Fibroblast of skin of left quadriceps (primary cell): ENCODE results near the gene SLC25A25.
"Not testable (repeated sequence)": the region's sequence is repeated elsewhere in the genome, so short reads cannot be mapped to it uniquely, and the experiment has no call there.

Experiments used
- DNase-seq, 2 experiments: peaks; one replicate each; pipeline ENCODE4 v3.0.0-alpha.2; 2013; ENCODE audit warnings: low read depth in 2 of 2

Gene SLC25A25

DNA sequence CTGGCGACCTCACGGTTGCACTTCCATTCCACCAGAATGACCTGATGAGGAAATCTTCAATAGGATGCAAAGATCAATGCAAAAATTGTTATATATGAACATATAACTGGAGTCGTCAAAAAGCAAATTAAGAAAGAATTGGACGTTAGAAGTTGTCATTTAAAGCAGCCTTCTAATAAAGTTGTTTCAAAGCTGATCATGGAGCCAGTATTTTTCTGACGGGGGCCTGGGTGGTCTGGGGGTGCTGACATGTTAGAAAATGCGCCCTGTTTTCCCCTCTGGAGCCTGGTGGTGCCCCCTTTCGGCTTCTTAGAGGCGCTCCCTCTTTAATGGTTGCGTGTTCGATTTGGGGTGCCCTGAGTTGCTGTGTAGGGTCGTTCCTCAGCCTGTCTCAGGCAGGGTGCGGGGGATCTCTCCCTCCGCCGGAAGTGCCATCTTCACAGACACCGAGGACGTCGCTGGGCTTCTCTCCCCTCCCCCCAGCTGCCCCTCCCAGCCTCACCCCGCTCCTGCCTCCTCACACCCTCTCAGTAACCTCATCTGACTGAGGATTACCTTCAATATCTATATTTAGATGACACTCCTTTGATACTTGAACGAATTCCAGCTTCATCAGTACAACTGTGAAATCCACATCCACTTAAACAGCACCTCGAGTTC lies 41.1 kb downstream of the SLC25A25 start:
- no peak for DNase-seq

GRCh38 chr9:128111726-128112125 lies 43.7 kb downstream of the SLC25A25 start:
- not testable (repeated sequence) for DNase-seq

DNA sequence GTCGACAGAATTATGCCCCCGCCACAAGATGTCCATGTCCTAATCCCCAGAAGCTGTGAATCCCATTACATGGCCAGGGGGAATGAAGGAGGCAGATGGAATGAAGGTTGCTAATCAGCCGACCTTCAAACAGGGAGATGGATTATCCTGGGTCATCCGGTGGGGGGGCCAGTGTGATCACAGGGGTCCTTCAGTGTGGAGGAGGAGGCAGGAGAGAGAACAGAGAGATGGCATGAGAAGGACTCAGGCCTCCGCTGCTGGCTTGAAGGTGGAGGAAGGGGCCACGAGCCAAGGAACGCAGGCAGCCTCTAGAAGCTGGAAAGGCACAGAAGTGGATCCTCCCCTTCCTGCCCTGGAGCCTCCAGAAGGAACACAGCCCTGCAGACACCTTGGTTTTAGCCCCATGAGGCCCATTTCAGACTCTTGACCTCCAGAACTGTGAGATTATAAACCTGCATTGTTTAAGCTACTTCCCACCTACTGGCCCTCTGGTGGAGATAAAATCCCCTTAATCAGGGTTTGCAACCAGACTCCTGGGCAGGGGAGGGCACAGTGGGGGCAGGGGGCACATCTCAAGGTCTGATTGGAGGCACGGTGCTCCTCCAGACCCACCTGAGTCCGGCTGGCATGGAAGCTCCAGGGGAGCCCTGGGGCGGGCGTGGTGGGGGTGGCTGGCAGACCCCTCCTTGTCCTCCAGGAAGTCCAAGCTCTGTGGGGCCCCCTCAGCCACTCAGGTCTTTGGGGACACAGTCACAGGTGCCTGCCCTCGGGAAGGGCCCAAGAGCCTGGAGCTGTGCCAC lies 45.7 kb downstream of the SLC25A25 start:
- DNase-seq = no peak

DNA sequence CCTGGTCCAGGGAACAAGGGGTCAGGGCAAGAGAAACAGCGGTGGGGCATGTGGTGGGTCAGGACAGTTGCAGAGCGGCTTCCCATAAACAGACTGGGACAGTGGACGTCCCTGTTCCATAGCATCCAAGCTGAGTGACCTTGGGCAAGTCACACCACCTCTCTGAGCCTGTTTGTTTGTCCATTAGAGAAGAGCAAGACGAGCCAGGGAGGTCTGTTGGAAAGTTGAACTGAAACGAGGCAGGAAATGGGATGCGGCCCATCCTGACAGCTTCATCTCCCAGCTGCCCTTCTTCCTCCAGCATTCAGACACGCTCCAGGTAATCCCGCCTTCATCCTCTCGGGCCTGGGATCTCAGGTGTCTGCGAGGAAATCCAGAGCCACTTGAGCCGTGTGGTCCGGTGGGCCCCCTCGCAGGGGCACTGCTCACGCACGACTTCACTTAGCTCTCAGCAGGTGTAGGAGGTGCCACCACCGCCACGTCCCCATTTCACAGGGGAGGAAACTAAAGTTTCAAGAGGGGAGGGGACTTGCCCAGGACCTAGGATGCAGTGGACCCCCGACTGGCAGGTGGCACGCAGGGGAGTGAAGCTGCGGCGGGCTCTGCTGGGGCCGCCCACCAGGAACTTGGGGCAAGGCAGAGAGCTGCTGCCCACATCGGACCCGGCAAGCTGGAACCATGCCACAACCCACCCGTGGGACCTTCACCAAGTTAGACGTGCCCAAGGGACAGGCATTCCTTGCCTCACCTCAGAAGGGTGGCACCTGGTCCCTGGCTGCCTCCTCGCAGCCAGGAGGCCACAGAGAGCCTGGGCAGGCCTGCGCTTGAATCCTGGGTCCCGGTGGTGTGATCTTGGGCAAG lies 46.5 kb downstream of the SLC25A25 start:
- DNase-seq = no peak

- no peak for DNase-seq
These were observed 47.4 kb downstream of the SLC25A25 start for GRCh38 chr9:128115187-128116103.

- no peak for DNase-seq
These were observed 48.4 kb downstream of the SLC25A25 start for GRCh38 chr9:128116104-128117083.

DNA sequence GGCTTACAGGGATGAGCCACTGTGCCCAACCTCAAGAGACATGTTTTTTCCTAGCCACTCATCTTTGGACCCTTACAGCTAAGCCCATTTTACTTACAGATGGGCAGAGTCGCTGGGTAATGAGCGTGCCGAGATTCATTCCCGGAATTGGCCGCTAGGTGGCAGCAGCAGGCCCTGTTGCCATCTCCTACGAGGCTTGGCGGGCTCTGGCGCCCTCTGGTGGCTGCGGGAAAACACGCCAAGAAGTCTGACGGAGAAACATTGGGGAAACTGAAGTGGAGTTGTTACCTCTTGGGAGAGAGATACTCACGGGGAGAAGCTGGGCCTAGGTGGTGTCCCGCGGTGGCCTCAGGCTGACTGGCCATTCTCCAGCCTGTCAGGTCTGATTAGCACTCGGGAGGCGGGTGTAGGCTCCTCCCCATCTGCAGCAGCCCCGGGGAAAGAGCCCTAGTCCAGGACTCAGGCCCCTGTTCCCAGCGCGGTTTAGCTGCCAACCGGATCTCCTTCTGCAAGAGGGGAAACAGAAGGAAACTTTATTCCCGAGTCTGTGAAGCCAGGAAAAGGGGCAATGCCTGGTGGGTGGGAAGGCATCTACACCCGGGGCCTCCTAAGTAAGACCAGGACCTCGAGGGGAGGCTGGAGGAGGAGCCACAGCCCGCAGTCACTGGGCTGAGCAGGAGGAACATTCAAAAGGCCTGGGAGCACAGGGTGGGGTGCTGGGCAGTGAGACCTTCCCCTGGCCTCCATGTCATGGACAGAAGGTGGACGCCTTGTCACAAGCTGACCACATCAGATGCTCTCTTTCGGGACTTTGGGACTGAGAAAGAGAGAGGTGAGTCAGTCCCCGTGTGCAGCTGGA lies 49.8 kb downstream of the SLC25A25 start:
- DNase-seq = peak; percentile 63 to 67

- no peak for DNase-seq
These were observed 50.4 kb downstream of the SLC25A25 start for GRCh38 chr9:128118472-128118857.

DNA sequence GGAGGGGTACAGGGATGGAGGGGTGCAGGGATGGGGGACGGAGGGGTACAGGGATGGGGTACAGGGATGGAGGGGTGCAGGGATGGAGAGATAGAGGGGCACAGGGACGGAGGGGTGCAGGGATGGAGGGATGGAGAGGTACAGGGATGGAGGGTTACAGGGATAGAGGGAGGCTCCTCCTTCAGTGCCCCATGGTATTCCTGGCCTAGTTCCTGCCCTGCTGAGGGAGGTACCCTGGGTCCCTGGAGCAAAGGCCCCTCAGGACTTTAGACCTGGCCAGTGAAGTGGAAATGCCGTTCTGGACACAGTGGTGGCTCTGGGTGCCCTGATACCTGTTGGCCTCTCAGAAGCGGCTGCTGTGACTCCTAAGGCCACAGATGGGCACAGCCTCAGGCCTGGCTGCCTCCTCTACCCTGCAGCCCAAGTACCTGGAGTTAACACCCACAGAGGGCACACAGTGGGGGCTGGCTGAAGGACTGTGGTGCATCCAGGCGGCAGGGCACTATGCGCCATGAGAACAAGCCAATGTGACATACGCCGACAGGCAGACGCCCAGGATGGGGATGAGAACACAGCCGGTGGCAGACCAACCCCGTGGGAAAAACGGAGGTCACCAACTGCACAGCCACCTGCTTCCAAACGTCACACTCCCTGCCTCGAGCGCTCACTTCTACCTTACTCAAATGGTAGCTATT lies 51.1 kb downstream of the SLC25A25 start:
- DNase-seq = no peak

DNA sequence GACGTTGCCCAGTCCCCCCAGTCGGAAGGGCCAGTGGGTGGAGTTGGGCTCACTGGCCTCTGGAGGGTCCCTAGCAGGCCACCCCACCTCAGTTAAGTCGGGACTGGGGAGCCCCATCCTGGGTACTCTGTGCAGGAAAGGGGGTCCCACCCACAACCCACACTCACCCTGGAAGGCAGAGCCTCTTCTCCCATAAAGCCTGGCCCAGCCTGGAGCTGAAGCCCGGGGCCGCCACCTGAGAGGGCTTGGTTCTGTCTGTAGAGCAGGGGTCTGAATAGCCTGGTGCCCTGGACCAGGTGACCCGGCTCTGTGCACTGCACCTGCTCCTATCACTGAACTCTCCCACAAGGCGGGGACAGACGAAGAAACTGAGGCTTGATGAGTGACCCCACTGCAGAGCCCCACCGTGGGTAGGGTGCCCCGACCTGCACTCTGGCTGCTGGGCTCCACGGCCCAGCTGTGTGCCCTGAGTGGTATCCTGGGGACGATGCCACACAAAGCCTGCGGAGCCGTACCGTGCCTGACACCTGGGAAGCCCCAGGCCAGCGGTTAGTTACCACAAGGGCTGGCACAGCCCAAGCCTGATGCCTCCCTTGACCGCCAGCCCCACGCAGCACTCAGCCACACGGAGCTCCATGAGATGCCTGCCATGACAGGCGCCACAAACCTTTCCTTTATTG lies 52.2 kb downstream of the SLC25A25 start:
- DNase-seq = no peak

GRCh38 chr9:128120741-128121465 lies 52.9 kb downstream of the SLC25A25 start:
- DNase-seq = no peak

GRCh38 chr9:128121466-128121810 lies 53.4 kb downstream of the SLC25A25 start:
- DNase-seq = no peak

DNA sequence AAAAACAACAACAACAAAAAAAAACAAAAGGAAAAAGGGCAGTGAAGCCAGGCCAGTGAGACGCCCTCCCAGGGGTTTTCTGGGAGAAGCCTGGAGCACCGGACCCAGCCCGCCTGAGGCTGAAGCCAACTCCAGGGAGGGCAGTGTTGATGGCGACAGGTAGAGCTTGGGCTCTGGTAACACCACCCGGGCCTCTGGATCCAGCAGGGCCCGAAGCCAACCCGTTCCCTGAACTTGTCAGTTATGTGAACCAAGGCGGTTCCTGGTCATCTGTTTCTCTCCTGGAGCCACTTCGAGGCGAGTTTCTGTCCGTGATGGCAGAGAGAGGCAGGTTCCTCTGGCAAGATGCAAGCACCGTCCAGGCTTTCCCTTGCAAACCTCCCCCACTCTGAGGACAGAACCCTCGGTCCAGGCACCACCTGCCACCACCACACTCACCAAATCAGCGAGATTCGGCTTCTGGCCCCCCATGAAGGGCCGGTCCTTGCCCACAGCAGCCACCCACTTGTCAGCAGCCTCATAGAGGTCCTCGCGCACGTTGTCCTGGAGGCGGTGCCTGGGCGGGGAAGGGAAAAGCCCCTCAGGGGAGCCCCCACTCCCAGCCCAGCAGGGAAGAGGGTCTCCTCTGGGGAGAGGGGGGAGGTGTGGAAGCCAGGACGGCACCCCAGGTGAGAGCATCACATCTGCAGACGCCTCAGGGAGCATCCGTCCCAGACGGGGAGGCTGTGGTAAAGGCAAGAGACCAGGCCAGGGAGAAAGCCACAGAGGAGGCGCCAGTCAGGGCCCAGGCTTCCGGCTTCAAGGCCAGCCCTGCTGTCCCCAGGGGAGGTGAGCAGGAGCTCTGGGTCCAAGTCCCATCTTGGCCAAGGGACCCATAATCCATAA lies 54.1 kb downstream of the SLC25A25 start:
- no peak for DNase-seq

- DNase-seq = no peak
These were observed 54.8 kb downstream of the SLC25A25 start for GRCh38 chr9:128122809-128123175.

DNA sequence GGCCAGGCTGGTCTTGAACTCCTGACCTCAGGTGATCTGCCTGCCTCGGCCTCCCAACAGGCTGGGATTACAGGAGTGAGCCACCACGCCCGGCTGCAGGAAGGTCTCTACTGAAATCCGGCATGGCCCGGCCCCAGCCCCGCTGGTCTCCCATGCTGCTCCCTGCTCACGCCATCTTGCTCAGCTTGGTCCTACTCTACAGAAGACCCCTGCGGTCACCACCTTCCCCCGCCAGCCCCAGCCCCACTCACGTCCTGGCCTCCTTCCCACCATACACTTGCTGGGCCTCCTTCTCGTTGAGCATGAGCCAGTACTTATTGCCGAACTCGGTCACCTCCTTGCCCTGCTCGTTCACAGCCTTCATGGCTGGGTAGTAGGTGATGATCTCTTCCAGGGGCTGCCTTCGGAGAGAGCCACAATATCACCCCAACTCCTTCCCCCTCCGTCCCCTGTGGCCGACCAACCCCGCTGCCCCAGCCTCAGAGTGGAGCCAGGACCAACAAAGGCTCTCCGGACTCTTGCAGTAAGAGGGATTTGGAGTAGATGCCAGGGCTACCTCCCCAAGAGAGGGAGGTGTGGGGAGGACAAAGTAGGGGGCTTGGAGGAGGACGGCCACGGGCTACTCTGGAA lies 55.5 kb downstream of the SLC25A25 start:
- DNase-seq = no peak

DNA sequence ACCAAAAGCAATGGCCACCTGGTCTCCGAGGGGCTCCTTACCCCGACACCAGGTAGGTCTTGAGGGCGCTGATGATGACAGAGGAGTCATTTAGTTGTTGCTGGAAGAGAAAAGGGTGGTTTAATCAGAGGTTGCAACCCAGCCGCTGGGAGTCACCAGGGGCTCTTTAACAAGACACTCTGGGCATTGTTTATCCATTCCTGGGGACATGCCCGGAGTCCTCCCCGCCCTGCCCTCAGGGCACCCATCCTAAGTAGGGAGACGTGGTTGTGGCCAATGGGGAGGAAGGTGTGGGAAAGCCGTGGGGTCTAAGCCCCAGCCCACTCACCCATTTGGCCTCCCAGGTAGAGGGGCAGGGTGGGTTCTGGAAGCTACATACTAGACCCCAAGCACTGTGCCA lies 56.4 kb downstream of the SLC25A25 start:
- no peak for DNase-seq
